HepG2 (cell line): ENCODE measurements around the gene CGREF1. TPM values are rescaled to one million over a fixed set of nuclear protein-coding genes. Genes with fewer than 3 reads are reported as not detected.
A peak's percentile ranks its signal among the peaks of the same experiment; 100 is the strongest.

Source experiments
- AGO1 ChIP-seq: fragments of 200-400 bp; formaldehyde crosslinking; IDR thresholded peaks from 2 replicates; pipeline ENCODE4 v1.6.1; 2017; ENCODE audit warnings: mild to moderate bottlenecking, low read depth, low read length, moderate library complexity; ENCODE audit not compliant: poor library complexity, severe bottlenecking
- ARNT ChIP-seq: fragments of 450-650 bp; IDR thresholded peaks from 2 replicates; pipeline ENCODE4 v1.6.1; 2017
- CEBPB ChIP-seq: IDR thresholded peaks from 2 replicates; pipeline ENCODE4 v1.6.1; 2011; ENCODE audit warnings: low read depth, low read length, improper control_type of control experiment, borderline replicate concordance
- DZIP1 ChIP-seq: sonication (generic); formaldehyde crosslinking; IDR thresholded peaks from 2 replicates; pipeline ENCODE4 v1.5.0; 2020; ENCODE audit warnings: mild to moderate bottlenecking, missing genetic modification reagents
- FOSL2 ChIP-seq: sonication (generic); formaldehyde crosslinking; IDR thresholded peaks from 2 replicates; pipeline ENCODE4 v1.4.0; 2020; ENCODE audit warnings: missing genetic modification reagents
- MED8 ChIP-seq: sonication (generic); formaldehyde crosslinking; IDR thresholded peaks from 2 replicates; pipeline ENCODE4 v1.8.1; 2023; ENCODE audit warnings: mild to moderate bottlenecking, missing genetic modification reagents; ENCODE audit not compliant: insufficient replicate concordance
- MIER3 ChIP-seq: IDR thresholded peaks from 2 replicates; pipeline ENCODE4 v1.6.1; 2016; ENCODE audit warnings: missing compliant biosample characterization, borderline replicate concordance
- MYC ChIP-seq: sonication (generic); formaldehyde crosslinking; IDR thresholded peaks from 2 replicates; pipeline ENCODE4 v1.9.0; 2021; ENCODE audit warnings: missing genetic modification reagents, borderline replicate concordance
- MZF1 ChIP-seq: sonication (generic); formaldehyde crosslinking; IDR thresholded peaks from 2 replicates; pipeline ENCODE4 v1.8.1; 2023; ENCODE audit warnings: mild to moderate bottlenecking, missing genetic modification reagents, borderline replicate concordance
- REPIN1 ChIP-seq: sonication (generic); formaldehyde crosslinking; IDR thresholded peaks from 2 replicates; pipeline ENCODE4 v1.8.0; 2022; ENCODE audit warnings: missing genetic modification reagents, low read depth, mild to moderate bottlenecking, borderline replicate concordance
- THRA ChIP-seq: sonication (generic); formaldehyde crosslinking; IDR thresholded peaks from 2 replicates; pipeline ENCODE4 v1.4.0; 2020; ENCODE audit warnings: missing genetic modification reagents, borderline replicate concordance
- TP53 ChIP-seq: sonication (generic); formaldehyde crosslinking; conservative IDR thresholded peaks from 2 replicates; pipeline ENCODE4 v1.4.0; 2020; ENCODE audit warnings: missing genetic modification reagents
- TRIM22 ChIP-seq: fragments of 450-650 bp; IDR thresholded peaks from 2 replicates; pipeline ENCODE4 v1.6.1; 2017
- ZBTB1 ChIP-seq: sonication (generic); formaldehyde crosslinking; IDR thresholded peaks from 2 replicates; pipeline ENCODE4 v1.4.0; 2020; ENCODE audit warnings: missing genetic modification reagents, borderline replicate concordance
- ZBTB14 ChIP-seq: sonication (generic); formaldehyde crosslinking; IDR thresholded peaks from 2 replicates; pipeline ENCODE4 v1.4.0; 2020; ENCODE audit warnings: missing genetic modification reagents
- ZBTB43 ChIP-seq: sonication (generic); formaldehyde crosslinking; conservative IDR thresholded peaks from 2 replicates; pipeline ENCODE4 v1.4.0; 2020; ENCODE audit warnings: missing genetic modification reagents
- ZEB1 ChIP-seq: IDR thresholded peaks from 2 replicates; pipeline ENCODE4 v1.6.1; 2012; ENCODE audit warnings: mild to moderate bottlenecking, low read depth, inconsistent platforms; ENCODE audit not compliant: insufficient replicate concordance
- ZKSCAN8 ChIP-seq: IDR thresholded peaks from 2 replicates; pipeline ENCODE4 v1.6.1; 2016; ENCODE audit warnings: borderline replicate concordance, missing genetic modification reagents, missing compliant biosample characterization
- ZNF234 ChIP-seq: sonication (generic); formaldehyde crosslinking; conservative IDR thresholded peaks from 2 replicates; pipeline ENCODE4 v1.5.1; 2020; ENCODE audit warnings: mild to moderate bottlenecking, missing genetic modification reagents
- ZNF256 ChIP-seq: sonication (generic); formaldehyde crosslinking; conservative IDR thresholded peaks from 2 replicates; pipeline ENCODE4 v1.4.0; 2020; ENCODE audit warnings: missing genetic modification reagents
- ZNF616 ChIP-seq: sonication (generic); formaldehyde crosslinking; IDR thresholded peaks from 2 replicates; pipeline ENCODE4 v1.5.0; 2020; ENCODE audit warnings: low read depth, mild to moderate bottlenecking, missing genetic modification reagents
- ZNF777 ChIP-seq: sonication (generic); formaldehyde crosslinking; IDR thresholded peaks from 2 replicates; pipeline ENCODE4 v1.4.0; 2020; ENCODE audit warnings: missing genetic modification reagents
- polyA plus RNA-seq, 8 experiments: library from polyadenylated mRNA; depleted of rRNA in 3 of 8; stranded (reverse) in 7 of 8; unstranded in 1 of 8; fragments of >200 nt; fragmentation: Illumina TruSeq in 4 of 8; extraction: Trizol in 4 of 8; gene quantifications; 2 replicates each; pipeline versions ENCODE4 v1.2.1 to v1.2.3, GENCODE V29; 2011 to 2016; ENCODE audit warnings: low read depth in 4 of 8, missing spikeins in 1 of 8, mixed read lengths in 1 of 8; ENCODE audit not compliant: insufficient read depth in 1 of 8
- total RNA-seq, 5 experiments: library from RNA; depleted of rRNA; stranded (reverse); fragments of >200 nt; fragmentation: Illumina TruSeq; extraction: Trizol; gene quantifications; 2 replicates each; pipeline ENCODE4 v1.2.3, GENCODE V29; 2016; ENCODE audit warnings: low read depth in 1 of 5

The CGREF1 gene
- total and polyA plus RNA-seq, 2 of the 13 experiments (the other 11 are each of a cell fraction or from before 2014, with no cell fraction given) = 13.9 to 23.4 TPM

- TF ChIP-seq MYC (CRISPR knock-in tag) (peak; percentile 97), ZNF234 (peak; percentile 99), ZBTB43 (CRISPR knock-in tag) (peak; percentile 88; the same call in 1 of the 2 replicates), REPIN1 (peak; percentile 92), ZNF616 (CRISPR knock-in tag) (no peak), THRA (peak; percentile 65; the same call in 1 of the 2 replicates), ZEB1 (no peak), DZIP1 (CRISPR knock-in tag) (peak; percentile 59), ZKSCAN8 (CRISPR knock-in tag) (peak; percentile 81; the same call in 1 of the 2 replicates), ZNF777 (CRISPR knock-in tag) (peak; percentile 80; the same call in 1 of the 2 replicates), ZNF256 (CRISPR knock-in tag) (no peak), ARNT (no peak), MIER3 (CRISPR knock-in tag) (peak; percentile 90), AGO1 (no peak), MED8 (CRISPR knock-in tag) (no peak), ZBTB14 (CRISPR knock-in tag) (peak; percentile 55; the same call in 1 of the 2 replicates), MZF1 (CRISPR knock-in tag) (no peak), ZBTB1 (CRISPR knock-in tag) (no peak), FOSL2 (CRISPR knock-in tag) (peak; percentile 35), TRIM22 (no peak), CEBPB (no peak), TP53 (CRISPR knock-in tag) (no peak)
Measured at GRCh38 chr2:27086090-27086723, 32.7 kb downstream of the CGREF1 start (continued).
